Vagina (tissue), 2 donors: ENCODE results near the gene MTX1.
"Not testable (repeated sequence)": the region's sequence is repeated elsewhere in the genome, so short reads cannot be mapped to it uniquely, and the experiment has no call there.

Experiments
- CTCF ChIP-seq, 3 experiments: fragments of 450-650 bp in 2 of 3; fragments of 200-600 bp in 1 of 3; sonication (generic) in 1 of 3; IDR thresholded peaks; one replicate each; pipeline ENCODE4 v1.5.1; 2017 to 2019; ENCODE audit warnings: antibody characterized with exemption in 3 of 3, mild to moderate bottlenecking in 2 of 3, moderate library complexity in 2 of 3
- POLR2A ChIP-seq, 2 donors: fragments of 450-650 bp; IDR thresholded peaks; one replicate each; pipeline ENCODE4 v1.6.1; 2017; ENCODE audit warnings: antibody characterized with exemption in 2 of 2, mild to moderate bottlenecking in 2 of 2, moderate library complexity in 2 of 2
- POLR2AphosphoS5 ChIP-seq, 2 donors: sonication (generic); formaldehyde crosslinking; IDR thresholded peaks; one replicate each; pipeline ENCODE4 v1.9.0; 2017; ENCODE audit warnings: antibody characterized with exemption in 2 of 2, mild to moderate bottlenecking in 2 of 2, low read depth in 1 of 2; ENCODE audit not compliant: insufficient read depth in 1 of 2

- TF ChIP-seq POLR2AphosphoS5 (IDR thresholded peaks at IDR 0.05; ENCODE audit: insufficient read depth in 1 of 2, low read depth in 1 of 2); CTCF (IDR thresholded peaks at IDR 0.05); POLR2A (IDR thresholded peaks at IDR 0.05): not testable (repeated sequence)
Measured at GRCh38 chr1:155212051-155212440, 3.6 kb downstream of the MTX1 start.
